HepG2 (cell line): ENCODE results near the gene HDAC5. TPM values are rescaled to one million over a fixed set of nuclear protein-coding genes. Genes with fewer than 3 reads are reported as not detected.
A peak's percentile ranks its signal among the peaks of the same experiment; 100 is the strongest.

ENCODE experiments used
- CBX2 ChIP-seq, 2 experiments: fragments of 200-600 bp in 1 of 2; sonication (generic); formaldehyde crosslinking in 1 of 2; IDR thresholded peaks; 2 replicates each; pipeline versions ENCODE4 v1.7.0 to v1.8.1; 2018 to 2022; ENCODE audit warnings: low read depth in 2 of 2, low read length in 1 of 2, mild to moderate bottlenecking in 1 of 2, missing genetic modification reagents in 1 of 2
- CC2D1A ChIP-seq: sonication (generic); formaldehyde crosslinking; IDR thresholded peaks from 2 replicates; pipeline ENCODE4 v1.8.1; 2023; ENCODE audit warnings: mild to moderate bottlenecking, missing genetic modification reagents
- CEBPB ChIP-seq: IDR thresholded peaks from 2 replicates; pipeline ENCODE4 v1.6.1; 2011; ENCODE audit warnings: low read depth, low read length, improper control_type of control experiment, borderline replicate concordance
- GATA4 ChIP-seq: sonication (generic); IDR thresholded peaks from 2 replicates; pipeline ENCODE4 v1.6.1; 2016; ENCODE audit warnings: antibody characterized with exemption, low read depth, borderline replicate concordance
- HDAC1 ChIP-seq: sonication (generic); formaldehyde crosslinking; IDR thresholded peaks from 2 replicates; pipeline ENCODE4 v1.5.1; 2020; ENCODE audit warnings: mild to moderate bottlenecking, missing genetic modification reagents
- MAF1 ChIP-seq: sonication (generic); formaldehyde crosslinking; IDR thresholded peaks from 2 replicates; pipeline ENCODE4 v1.5.0; 2020; ENCODE audit warnings: missing genetic modification reagents, borderline replicate concordance
- RERE ChIP-seq: IDR thresholded peaks from 2 replicates; pipeline ENCODE4 v1.6.1; 2016; ENCODE audit warnings: low read depth, missing genetic modification reagents, missing compliant biosample characterization
- SNAI1 ChIP-seq: sonication (generic); formaldehyde crosslinking; IDR thresholded peaks from 2 replicates; pipeline ENCODE4 v1.5.0; 2020; ENCODE audit warnings: mild to moderate bottlenecking, missing genetic modification reagents, borderline replicate concordance
- SNAPC2 ChIP-seq: sonication (generic); formaldehyde crosslinking; IDR thresholded peaks from 2 replicates; pipeline ENCODE4 v1.8.1; 2022; ENCODE audit warnings: mild to moderate bottlenecking, missing genetic modification reagents
- THAP11 ChIP-seq: IDR thresholded peaks from 2 replicates; pipeline ENCODE4 v1.6.1; 2016; ENCODE audit warnings: missing biosample characterization, missing genetic modification reagents
- ZFX ChIP-seq: sonication (generic); formaldehyde crosslinking; IDR thresholded peaks from 2 replicates; pipeline ENCODE4 v1.4.0; 2020; ENCODE audit warnings: mild to moderate bottlenecking, low read depth, missing genetic modification reagents, moderate library complexity
- ZFY ChIP-seq: sonication (generic); formaldehyde crosslinking; IDR thresholded peaks from 2 replicates; pipeline ENCODE4 v1.4.0; 2020; ENCODE audit warnings: missing genetic modification reagents
- ZNF460 ChIP-seq: sonication (generic); formaldehyde crosslinking; IDR thresholded peaks from 2 replicates; pipeline ENCODE4 v1.5.1; 2020; ENCODE audit warnings: missing genetic modification reagents, mild to moderate bottlenecking, borderline replicate concordance
- ZNF484 ChIP-seq: sonication (generic); formaldehyde crosslinking; IDR thresholded peaks from 2 replicates; pipeline ENCODE4 v1.5.1; 2020; ENCODE audit warnings: mild to moderate bottlenecking, low read depth, missing genetic modification reagents, borderline replicate concordance
- ZNF747 ChIP-seq: sonication (generic); formaldehyde crosslinking; IDR thresholded peaks from 2 replicates; pipeline ENCODE4 v1.8.1; 2023; ENCODE audit warnings: missing genetic modification reagents, mild to moderate bottlenecking, borderline replicate concordance
- polyA plus RNA-seq, 8 experiments: library from polyadenylated mRNA; depleted of rRNA in 3 of 8; stranded (reverse) in 7 of 8; unstranded in 1 of 8; fragments of >200 nt; fragmentation: Illumina TruSeq in 4 of 8; extraction: Trizol in 4 of 8; gene quantifications; 2 replicates each; pipeline versions ENCODE4 v1.2.1 to v1.2.3, GENCODE V29; 2011 to 2016; ENCODE audit warnings: low read depth in 4 of 8, missing spikeins in 1 of 8, mixed read lengths in 1 of 8; ENCODE audit not compliant: insufficient read depth in 1 of 8
- total RNA-seq, 5 experiments: library from RNA; depleted of rRNA; stranded (reverse); fragments of >200 nt; fragmentation: Illumina TruSeq; extraction: Trizol; gene quantifications; 2 replicates each; pipeline ENCODE4 v1.2.3, GENCODE V29; 2016; ENCODE audit warnings: low read depth in 1 of 5
- TF ChIP-seq, protein P1 (sequence below): sonication (generic); formaldehyde crosslinking; IDR thresholded peaks from 2 replicates; pipeline ENCODE4 v1.5.1; 2020; ENCODE audit warnings: missing genetic modification reagents, mild to moderate bottlenecking, borderline replicate concordance
- TF ChIP-seq, protein P2 (sequence below): sonication (generic); formaldehyde crosslinking; IDR thresholded peaks from 2 replicates; pipeline ENCODE4 v1.5.0; 2020; ENCODE audit warnings: mild to moderate bottlenecking, missing genetic modification reagents

HDAC5 gene
- total and polyA plus RNA-seq, 2 of the 13 experiments (the other 11 are each of a cell fraction or from before 2014, with no cell fraction given) = 46.4 to 85.4 TPM

GRCh38 chr17:44123356-44124117 lies at the start of gene HDAC5 (continued):
- TF ChIP-seq, protein P1, sequence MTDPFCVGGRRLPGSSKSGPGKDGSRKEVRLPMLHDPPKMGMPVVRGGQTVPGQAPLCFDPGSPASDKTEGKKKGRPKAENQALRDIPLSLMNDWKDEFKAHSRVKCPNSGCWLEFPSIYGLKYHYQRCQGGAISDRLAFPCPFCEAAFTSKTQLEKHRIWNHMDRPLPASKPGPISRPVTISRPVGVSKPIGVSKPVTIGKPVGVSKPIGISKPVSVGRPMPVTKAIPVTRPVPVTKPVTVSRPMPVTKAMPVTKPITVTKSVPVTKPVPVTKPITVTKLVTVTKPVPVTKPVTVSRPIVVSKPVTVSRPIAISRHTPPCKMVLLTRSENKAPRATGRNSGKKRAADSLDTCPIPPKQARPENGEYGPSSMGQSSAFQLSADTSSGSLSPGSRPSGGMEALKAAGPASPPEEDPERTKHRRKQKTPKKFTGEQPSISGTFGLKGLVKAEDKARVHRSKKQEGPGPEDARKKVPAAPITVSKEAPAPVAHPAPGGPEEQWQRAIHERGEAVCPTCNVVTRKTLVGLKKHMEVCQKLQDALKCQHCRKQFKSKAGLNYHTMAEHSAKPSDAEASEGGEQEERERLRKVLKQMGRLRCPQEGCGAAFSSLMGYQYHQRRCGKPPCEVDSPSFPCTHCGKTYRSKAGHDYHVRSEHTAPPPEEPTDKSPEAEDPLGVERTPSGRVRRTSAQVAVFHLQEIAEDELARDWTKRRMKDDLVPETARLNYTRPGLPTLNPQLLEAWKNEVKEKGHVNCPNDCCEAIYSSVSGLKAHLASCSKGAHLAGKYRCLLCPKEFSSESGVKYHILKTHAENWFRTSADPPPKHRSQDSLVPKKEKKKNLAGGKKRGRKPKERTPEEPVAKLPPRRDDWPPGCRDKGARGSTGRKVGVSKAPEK (CRISPR knock-in tag) = no peak; the same call in 1 of the 2 replicates
- peak; percentile 48; the same call in 1 of the 2 replicates for TF ChIP-seq GATA4
- peak; percentile 66; the same call in 1 of the 2 replicates for TF ChIP-seq HDAC1
- TF ChIP-seq ZNF460 = peak; percentile 51; the same call in 1 of the 2 replicates
- TF ChIP-seq ZNF484 (CRISPR knock-in tag) = no peak
- no peak for TF ChIP-seq ZNF747
- TF ChIP-seq, protein P2, sequence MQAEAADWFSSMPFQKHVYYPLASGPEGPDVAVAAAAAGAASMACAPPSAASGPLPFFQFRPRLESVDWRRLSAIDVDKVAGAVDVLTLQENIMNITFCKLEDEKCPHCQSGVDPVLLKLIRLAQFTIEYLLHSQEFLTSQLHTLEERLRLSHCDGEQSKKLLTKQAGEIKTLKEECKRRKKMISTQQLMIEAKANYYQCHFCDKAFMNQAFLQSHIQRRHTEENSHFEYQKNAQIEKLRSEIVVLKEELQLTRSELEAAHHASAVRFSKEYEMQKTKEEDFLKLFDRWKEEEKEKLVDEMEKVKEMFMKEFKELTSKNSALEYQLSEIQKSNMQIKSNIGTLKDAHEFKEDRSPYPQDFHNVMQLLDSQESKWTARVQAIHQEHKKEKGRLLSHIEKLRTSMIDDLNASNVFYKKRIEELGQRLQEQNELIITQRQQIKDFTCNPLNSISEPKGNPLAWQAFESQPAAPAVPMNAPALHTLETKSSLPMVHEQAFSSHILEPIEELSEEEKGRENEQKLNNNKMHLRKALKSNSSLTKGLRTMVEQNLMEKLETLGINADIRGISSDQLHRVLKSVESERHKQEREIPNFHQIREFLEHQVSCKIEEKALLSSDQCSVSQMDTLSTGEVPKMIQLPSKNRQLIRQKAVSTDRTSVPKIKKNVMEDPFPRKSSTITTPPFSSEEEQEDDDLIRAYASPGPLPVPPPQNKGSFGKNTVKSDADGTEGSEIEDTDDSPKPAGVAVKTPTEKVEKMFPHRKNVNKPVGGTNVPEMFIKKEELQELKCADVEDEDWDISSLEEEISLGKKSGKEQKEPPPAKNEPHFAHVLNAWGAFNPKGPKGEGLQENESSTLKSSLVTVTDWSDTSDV (CRISPR knock-in tag) = 0 out of 2 replicates have a peak, but pooled peaks have one; percentile 46
- TF ChIP-seq THAP11 (CRISPR knock-in tag) = peak; percentile 72
- TF ChIP-seq SNAPC2 (CRISPR knock-in tag) = no peak
- peak; percentile 79 for TF ChIP-seq ZFY (CRISPR knock-in tag)
- no peak for TF ChIP-seq MAF1 (CRISPR knock-in tag)
- no peak for TF ChIP-seq CC2D1A (CRISPR knock-in tag)
- peak; percentile 97 for TF ChIP-seq CEBPB
- no peak for TF ChIP-seq CBX2 (IDR thresholded peaks at IDR 0.05; ENCODE audit: low read depth, low read length)
- TF ChIP-seq CBX2 (CRISPR knock-in tag; IDR thresholded peaks at IDR 0.05; ENCODE audit: low read depth) = no peak
- peak; percentile 89 for TF ChIP-seq ZFX (CRISPR knock-in tag)
- TF ChIP-seq SNAI1 (CRISPR knock-in tag) = 0 out of 2 replicates have a peak, but pooled peaks have one; percentile 47
- 0 out of 2 replicates have a peak, but pooled peaks have one; percentile 34 for TF ChIP-seq RERE (CRISPR knock-in tag)
